CD8-positive, alpha-beta memory T cell (primary cell): Measurements from ENCODE around the gene ARHGAP42. TPM values are rescaled to one million over a fixed set of nuclear protein-coding genes. Genes with fewer than 3 reads are reported as not detected.

Source experiments
- CTCF ChIA-PET: fragments of 350-600 bp; sonication (Branson Sonifier 250); formaldehyde crosslinking; loops from one replicate; lab custom pipeline; 2021; ENCODE audit warnings: antibody characterized with exemption; lab: Charles Lee
- POLR2A ChIA-PET: fragments of 350-600 bp; sonication (Branson Sonifier 250); formaldehyde crosslinking; loops from one replicate; lab custom pipeline; 2021; ENCODE audit warnings: antibody characterized with exemption; lab: Charles Lee
- DNase-seq, 5 donors: peaks; one replicate each; pipeline versions ENCODE4 v3.0.0 to v3.0.0-alpha.2; 2020 to 2022; ENCODE audit warnings: mixed read lengths in 1 of 5
- H3K27ac ChIP-seq: one replicate; pipeline ENCODE4 v1.7.0; 2013; ENCODE audit warnings: low read depth, mild to moderate bottlenecking, low read length, moderate library complexity
- H3K27me3 ChIP-seq: 2 replicates; pipeline ENCODE4 v1.7.0; 2013; ENCODE audit warnings: low read length, mild to moderate bottlenecking; ENCODE audit not compliant: insufficient read depth, poor library complexity, severe bottlenecking
- H3K36me3 ChIP-seq: 2 replicates; pipeline ENCODE4 v1.7.0; 2013; ENCODE audit warnings: mild to moderate bottlenecking, low read length, moderate library complexity; ENCODE audit not compliant: insufficient read depth
- H3K4me1 ChIP-seq: 2 replicates; pipeline ENCODE4 v1.7.0; 2013; ENCODE audit warnings: mild to moderate bottlenecking, low read length, moderate library complexity; ENCODE audit not compliant: insufficient read depth
- H3K4me3 ChIP-seq: 2 replicates; pipeline ENCODE4 v1.7.0; 2013; ENCODE audit warnings: mild to moderate bottlenecking, low read length
- H3K9me3 ChIP-seq: 2 replicates; pipeline ENCODE4 v1.7.0; 2013; ENCODE audit warnings: mild to moderate bottlenecking, low read length
- H3K27ac Mint-ChIP-seq, 8 donors: one replicate each; pipeline ENCODE4 v1.8.0; 2020 to 2021; ENCODE audit warnings: mixed read lengths in 8 of 8, mild to moderate bottlenecking in 6 of 8, inconsistent platforms in 3 of 8, moderate library complexity in 3 of 8
- H3K27me3 Mint-ChIP-seq, 2 donors: one replicate each; pipeline ENCODE4 v1.8.0; 2020 to 2021; ENCODE audit warnings: mixed read lengths in 2 of 2, mild to moderate bottlenecking in 1 of 2, moderate library complexity in 1 of 2
- H3K36me3 Mint-ChIP-seq, 3 donors: one replicate each; pipeline ENCODE4 v1.8.0; 2020 to 2021; ENCODE audit warnings: mixed read lengths in 3 of 3, inconsistent platforms in 1 of 3, mild to moderate bottlenecking in 1 of 3
- H3K4me1 Mint-ChIP-seq, 3 donors: one replicate each; pipeline ENCODE4 v1.8.0; 2020 to 2021; ENCODE audit warnings: mixed read lengths in 3 of 3, inconsistent platforms in 1 of 3, mild to moderate bottlenecking in 1 of 3
- H3K4me3 Mint-ChIP-seq, 7 donors: one replicate each; pipeline ENCODE4 v1.8.0; 2020 to 2021; ENCODE audit warnings: mixed read lengths in 7 of 7, mild to moderate bottlenecking in 6 of 7, moderate library complexity in 4 of 7, inconsistent platforms in 2 of 7
- H3K9me3 Mint-ChIP-seq, 5 donors: one replicate each; pipeline ENCODE4 v1.8.0; 2020 to 2022; ENCODE audit warnings: mixed read lengths in 5 of 5, mild to moderate bottlenecking in 3 of 5, moderate library complexity in 2 of 5, inconsistent platforms in 1 of 5
- polyA plus RNA-seq: library from polyadenylated mRNA; unstranded; fragments of 300-500 nt; fragmentation: Illumina TruSeq; gene quantifications from one replicate; pipeline ENCODE4 v1.2.3, GENCODE V29; 2021
- total RNA-seq, 2 experiments: library from RNA; stranded (reverse); gene quantifications; one replicate each; pipeline ENCODE4 v1.2.3, GENCODE V29; 2021

The ARHGAP42 gene
- total and polyA plus RNA-seq, 3 experiments from 2014 or later, result 0.07 to 0.18 (median 0.09) TPM

DNA sequence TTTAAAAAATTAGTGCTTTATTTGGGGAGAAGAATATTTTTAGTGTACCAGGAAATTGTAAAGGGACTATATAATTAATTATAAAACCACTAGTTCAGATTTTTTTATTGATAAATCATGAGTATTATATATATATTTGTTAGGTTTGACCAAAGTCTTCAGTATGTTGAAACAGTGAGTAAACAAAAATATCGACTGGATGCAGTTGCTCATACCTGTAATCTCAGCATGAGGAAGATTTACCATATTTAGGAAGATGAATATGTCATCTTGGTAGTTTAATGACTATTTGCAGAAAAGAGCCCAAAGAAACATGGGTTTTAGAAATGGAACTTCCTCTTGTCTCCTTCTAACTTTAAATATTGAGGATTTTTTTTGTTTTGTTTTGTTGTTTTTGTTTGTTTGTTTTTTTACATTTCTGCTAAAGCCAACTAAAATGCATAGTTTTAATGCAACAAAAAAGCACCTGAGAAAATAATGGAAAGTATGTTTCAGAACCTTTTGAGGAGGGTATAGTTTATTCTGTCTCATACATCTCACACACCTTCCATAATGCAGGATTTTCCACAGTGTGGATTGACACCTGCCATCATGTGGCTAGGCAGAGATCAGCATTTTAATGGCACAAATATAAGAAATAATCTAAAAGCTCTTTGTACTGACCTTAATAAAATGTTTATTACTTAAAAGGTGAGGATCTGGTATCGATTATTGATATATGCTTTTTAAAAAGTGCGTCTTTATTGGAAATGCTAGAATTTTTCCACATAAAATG is 114.3 kb downstream of the ARHGAP42 start:
- Histone ChIP-seq H3K9me3 (no peaks in the 10 kb centered on the region), H3K4me3 (no peak overlapping the region), H3K4me1 (no peaks in the 10 kb centered on the region), H3K27ac (no peak overlapping the region), H3K36me3 (no peaks in the 10 kb centered on the region), H3K27me3 (no peaks in the 10 kb centered on the region)
- POLR2A ChIA-PET, result no interaction called here
- no peak for DNase-seq
- Mint-ChIP-seq H3K9me3 (peaks cover 0 to 9% (median 4%) of the 10 kb centered on the region in 5 donors), H3K36me3 (no peaks in the 10 kb centered on the region), H3K4me3 (no peak overlapping the region), H3K27me3 (no peaks in the 10 kb centered on the region), H3K27ac (no peak overlapping the region), H3K4me1 (no peaks in the 10 kb centered on the region)
- CTCF ChIA-PET, result no interaction called here

DNA sequence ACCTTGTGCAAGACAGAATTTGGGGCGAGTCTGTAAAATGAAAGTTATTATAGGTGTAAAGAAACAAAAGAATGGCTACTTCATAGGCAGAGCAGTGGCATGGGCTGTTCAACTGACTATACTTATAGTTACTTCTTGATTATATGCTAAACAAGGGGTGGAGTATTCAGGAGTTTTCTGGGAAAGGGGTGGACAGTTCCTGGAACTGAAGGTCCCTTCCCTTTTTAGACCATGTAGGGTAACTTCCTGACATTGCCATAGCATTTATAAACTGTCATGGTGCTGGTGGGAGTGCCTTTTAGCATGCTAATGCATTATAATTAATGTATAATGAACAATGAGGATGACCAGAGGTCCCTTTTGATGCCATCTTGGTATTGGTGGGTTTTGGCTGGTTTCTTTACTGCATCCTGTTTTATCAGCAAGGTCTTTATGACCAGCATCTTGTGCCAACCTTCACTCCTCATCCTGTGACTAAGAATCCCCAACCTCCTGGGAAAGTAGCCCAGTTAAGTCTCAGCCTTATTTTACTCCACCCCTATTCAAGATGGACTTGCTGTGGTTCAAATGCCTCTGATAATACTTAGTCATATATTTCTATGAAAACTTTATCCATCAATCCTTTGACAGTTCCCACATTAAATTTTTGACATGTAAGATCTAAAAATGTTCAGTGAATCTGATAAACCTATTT is 118.6 kb downstream of the ARHGAP42 start:
- H3K27ac ChIP-seq, result no peak overlapping the region
- no peak overlapping the region for H3K4me3 ChIP-seq
- H3K4me1 ChIP-seq, result no peaks in the 10 kb centered on the region
- Mint-ChIP-seq H3K4me1 (no peaks in the 10 kb centered on the region), H3K36me3 (no peaks in the 10 kb centered on the region), H3K4me3 (no peak overlapping the region), H3K27ac (no peak overlapping the region), H3K9me3 (peaks cover 0 to 9% (median 5%) of the 10 kb centered on the region in 5 donors), H3K27me3 (no peaks in the 10 kb centered on the region)
- H3K9me3 ChIP-seq, result no peaks in the 10 kb centered on the region
- ChIA-PET CTCF (no interaction called here), POLR2A (no interaction called here)
- DNase-seq, result no peak
- H3K27me3 ChIP-seq, result no peaks in the 10 kb centered on the region
- no peaks in the 10 kb centered on the region for H3K36me3 ChIP-seq

DNA sequence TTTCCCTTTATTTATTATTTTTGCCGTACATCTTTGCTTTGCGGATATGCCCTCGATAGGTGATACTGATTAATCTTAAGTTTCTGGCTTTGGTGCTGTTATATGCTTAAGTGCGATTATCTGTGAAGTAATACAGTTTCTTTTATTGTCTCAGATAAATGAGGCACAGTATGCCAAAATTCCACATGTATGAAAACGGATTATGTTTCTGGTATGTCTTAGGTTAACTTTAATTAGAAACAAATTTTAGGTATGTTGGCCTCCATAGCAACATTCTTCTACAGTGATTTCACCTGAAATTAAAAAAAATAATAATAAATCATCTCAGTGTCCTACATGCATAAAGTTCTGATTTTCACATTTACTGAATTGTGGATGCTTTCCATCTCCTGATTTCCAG is 119.2 kb downstream of the ARHGAP42 start:
- no peaks in the 10 kb centered on the region for H3K4me1 Mint-ChIP-seq
- H3K4me3 ChIP-seq, result no peak overlapping the region
- H3K4me3 Mint-ChIP-seq, result no peak overlapping the region
- H3K27me3 ChIP-seq, result no peaks in the 10 kb centered on the region
- POLR2A ChIA-PET, result no interaction called here
- H3K36me3 Mint-ChIP-seq, result no peaks in the 10 kb centered on the region
- no peak for DNase-seq
- CTCF ChIA-PET, result no interaction called here
- H3K9me3 Mint-ChIP-seq, result peaks cover 0 to 9% (median 5%) of the 10 kb centered on the region in 5 donors
- no peak overlapping the region for H3K27ac ChIP-seq
- no peaks in the 10 kb centered on the region for H3K36me3 ChIP-seq
- H3K27me3 Mint-ChIP-seq, result no peaks in the 10 kb centered on the region
- H3K27ac Mint-ChIP-seq, result no peak overlapping the region
- no peaks in the 10 kb centered on the region for H3K9me3 ChIP-seq
- H3K4me1 ChIP-seq, result no peaks in the 10 kb centered on the region

DNA sequence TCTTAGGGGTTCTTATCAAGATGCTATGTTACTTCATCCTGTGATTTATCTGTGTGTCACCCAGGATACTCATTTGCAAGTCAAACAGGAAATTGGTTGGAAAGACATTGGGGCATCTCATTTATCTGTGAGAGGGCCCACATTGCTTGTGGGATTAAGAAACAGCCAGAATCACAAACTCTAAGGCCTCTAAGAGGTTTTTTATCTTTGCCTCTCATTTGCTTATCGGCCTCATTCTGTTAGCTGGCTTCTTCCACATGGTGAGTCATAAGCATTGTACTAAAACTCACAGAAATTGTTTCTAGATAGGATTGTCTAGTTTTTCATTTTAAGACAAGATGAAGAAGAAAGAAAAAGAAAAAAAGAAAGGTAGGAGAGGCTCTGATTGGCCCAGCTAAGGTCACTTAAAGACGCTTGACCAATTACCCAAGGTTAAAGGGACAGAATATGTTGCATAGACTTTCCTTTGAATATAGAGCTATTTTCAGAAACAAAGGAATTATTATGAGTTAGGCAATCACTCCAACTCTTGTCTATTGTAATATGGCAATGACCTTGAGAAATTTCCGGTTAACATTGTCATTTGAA is 121.9 kb downstream of the ARHGAP42 start:
- ChIA-PET CTCF (no interaction called here), POLR2A (no interaction called here)
- Mint-ChIP-seq H3K27ac (no peak overlapping the region), H3K4me1 (no peaks in the 10 kb centered on the region), H3K4me3 (no peak overlapping the region), H3K27me3 (no peaks in the 10 kb centered on the region), H3K36me3 (no peaks in the 10 kb centered on the region), H3K9me3 (peaks cover 0 to 11% (median 4%) of the 10 kb centered on the region in 5 donors)
- no peak for DNase-seq
- H3K4me3 ChIP-seq, result no peak overlapping the region
- no peaks in the 10 kb centered on the region for H3K36me3 ChIP-seq
- H3K4me1 ChIP-seq, result no peaks in the 10 kb centered on the region
- no peaks in the 10 kb centered on the region for H3K27me3 ChIP-seq
- no peak overlapping the region for H3K27ac ChIP-seq
- no peaks in the 10 kb centered on the region for H3K9me3 ChIP-seq

DNA sequence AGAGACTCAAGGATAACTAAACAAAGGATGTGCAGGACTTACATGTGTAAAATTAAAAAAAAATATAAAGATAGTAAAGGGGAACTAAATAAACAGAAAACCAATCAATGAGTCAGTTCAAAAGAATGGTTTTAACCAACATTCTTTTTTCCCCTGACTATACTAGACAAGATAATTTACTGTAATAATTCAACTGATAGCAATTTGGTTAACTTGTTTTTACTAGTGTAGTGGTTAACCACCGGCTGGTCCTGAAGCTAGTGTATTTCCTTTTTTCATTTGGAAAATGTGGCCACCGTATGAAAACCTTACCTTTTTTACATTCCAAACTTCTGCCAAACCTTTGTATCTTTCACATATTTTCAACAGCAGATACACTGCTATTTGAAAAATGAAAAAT is 123.1 kb downstream of the ARHGAP42 start:
- no peaks in the 10 kb centered on the region for H3K27me3 ChIP-seq
- H3K9me3 ChIP-seq, result no peaks in the 10 kb centered on the region
- no peak overlapping the region for H3K4me3 ChIP-seq
- POLR2A ChIA-PET, result no interaction called here
- H3K4me1 ChIP-seq, result no peaks in the 10 kb centered on the region
- H3K36me3 ChIP-seq, result no peaks in the 10 kb centered on the region
- no peaks in the 10 kb centered on the region for H3K36me3 Mint-ChIP-seq
- H3K27me3 Mint-ChIP-seq, result no peaks in the 10 kb centered on the region
- H3K27ac Mint-ChIP-seq, result no peak overlapping the region
- H3K4me3 Mint-ChIP-seq, result no peak overlapping the region
- no peaks in the 10 kb centered on the region for H3K4me1 Mint-ChIP-seq
- no peak for DNase-seq
- CTCF ChIA-PET, result no interaction called here
- H3K9me3 Mint-ChIP-seq, result peaks cover 0 to 11% (median 6%) of the 10 kb centered on the region in 5 donors
- H3K27ac ChIP-seq, result no peak overlapping the region

DNA sequence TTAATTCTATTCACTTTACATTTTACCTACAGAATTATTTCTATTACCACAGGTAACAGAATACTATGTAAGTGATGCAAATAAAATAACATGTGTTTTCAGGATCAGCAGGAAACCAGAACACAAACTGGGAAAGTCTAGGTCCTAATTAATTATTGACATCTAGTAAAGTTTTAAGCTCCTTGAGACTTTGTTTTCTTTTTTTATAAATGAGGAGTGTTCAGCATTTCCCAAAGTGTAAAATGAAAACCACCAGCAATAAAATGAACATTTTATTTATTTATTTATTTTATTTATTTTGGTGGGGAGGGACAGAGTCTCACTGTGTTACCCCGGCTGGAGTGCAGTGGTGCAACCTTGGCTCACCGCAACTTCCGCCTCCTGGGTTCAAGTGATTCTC is 123.6 kb downstream of the ARHGAP42 start:
- H3K27me3 Mint-ChIP-seq, result no peaks in the 10 kb centered on the region
- no peak for DNase-seq
- no peaks in the 10 kb centered on the region for H3K36me3 Mint-ChIP-seq
- no peak overlapping the region for H3K4me3 ChIP-seq
- peaks cover 2 to 14% (median 4%) of the 10 kb centered on the region in 5 donors for H3K9me3 Mint-ChIP-seq
- H3K4me1 Mint-ChIP-seq, result no peaks in the 10 kb centered on the region
- no peaks in the 10 kb centered on the region for H3K9me3 ChIP-seq
- H3K27me3 ChIP-seq, result no peaks in the 10 kb centered on the region
- no peaks in the 10 kb centered on the region for H3K4me1 ChIP-seq
- ChIA-PET CTCF (no interaction called here), POLR2A (no interaction called here)
- no peak overlapping the region for H3K4me3 Mint-ChIP-seq
- H3K36me3 ChIP-seq, result no peaks in the 10 kb centered on the region
- no peak overlapping the region for H3K27ac Mint-ChIP-seq
- H3K27ac ChIP-seq, result no peak overlapping the region

DNA sequence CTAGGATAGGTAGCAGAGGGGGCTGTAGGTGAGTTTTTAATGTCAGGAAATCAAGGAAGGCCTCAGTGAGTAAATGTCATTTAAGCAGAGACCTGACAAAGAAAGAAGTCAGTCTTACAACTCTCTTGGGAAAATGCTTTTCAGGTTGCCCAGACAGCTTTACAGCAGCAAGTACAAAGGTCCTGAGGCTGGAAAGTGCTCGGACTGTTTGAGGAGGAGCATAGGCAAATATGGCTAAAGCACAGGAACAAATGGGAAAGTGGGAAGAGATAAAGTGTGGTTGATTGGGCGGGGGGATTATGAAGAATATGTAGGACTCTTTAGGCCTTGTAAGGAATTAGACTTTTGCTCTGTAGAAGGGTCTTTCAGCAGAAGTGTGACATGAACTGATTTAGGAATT is 125.4 kb downstream of the ARHGAP42 start:
- ChIA-PET POLR2A (no interaction called here), CTCF (no interaction called here)
- Mint-ChIP-seq H3K36me3 (no peaks in the 10 kb centered on the region), H3K9me3 (peaks cover 4 to 13% (median 8%) of the 10 kb centered on the region in 5 donors), H3K4me3 (no peak overlapping the region), H3K4me1 (no peaks in the 10 kb centered on the region), H3K27ac (no peak overlapping the region), H3K27me3 (no peaks in the 10 kb centered on the region)
- no peaks in the 10 kb centered on the region for H3K4me1 ChIP-seq
- no peaks in the 10 kb centered on the region for H3K9me3 ChIP-seq
- no peak for DNase-seq
- H3K27me3 ChIP-seq, result no peaks in the 10 kb centered on the region
- H3K4me3 ChIP-seq, result no peak overlapping the region
- no peak overlapping the region for H3K27ac ChIP-seq
- H3K36me3 ChIP-seq, result no peaks in the 10 kb centered on the region

DNA sequence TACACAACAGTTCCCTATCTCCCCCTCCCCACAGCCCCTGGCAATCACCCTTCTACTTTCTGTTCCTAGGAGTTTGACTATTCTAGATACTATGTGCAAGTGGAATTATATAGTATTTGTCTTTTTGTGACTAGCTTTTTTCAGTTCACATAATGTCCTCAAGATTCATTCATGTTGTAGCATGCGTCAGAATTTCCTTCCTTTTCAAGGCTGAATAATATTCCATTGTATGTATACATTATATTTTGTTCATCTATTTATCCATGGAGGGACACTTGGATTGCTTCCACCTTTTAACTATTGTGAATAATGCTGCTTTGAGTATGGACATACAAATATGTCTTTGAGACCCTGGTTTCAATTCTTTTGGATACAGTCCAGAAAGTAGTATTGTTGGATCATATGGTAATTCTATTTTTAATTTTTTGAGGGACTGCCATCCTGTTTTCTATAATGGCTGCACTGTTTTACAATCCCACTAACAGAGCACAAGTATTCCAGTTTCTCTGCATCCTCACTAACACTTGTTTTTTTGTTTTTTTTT is 128.8 kb downstream of the ARHGAP42 start:
- no peak overlapping the region for H3K4me3 Mint-ChIP-seq
- H3K27ac Mint-ChIP-seq, result no peak overlapping the region
- no peak for DNase-seq
- H3K27me3 Mint-ChIP-seq, result no peaks in the 10 kb centered on the region
- Histone ChIP-seq H3K27ac (no peak overlapping the region), H3K27me3 (no peaks in the 10 kb centered on the region), H3K4me3 (no peak overlapping the region), H3K4me1 (no peaks in the 10 kb centered on the region), H3K36me3 (no peaks in the 10 kb centered on the region), H3K9me3 (no peaks in the 10 kb centered on the region)
- H3K36me3 Mint-ChIP-seq, result no peaks in the 10 kb centered on the region
- no peaks in the 10 kb centered on the region for H3K4me1 Mint-ChIP-seq
- H3K9me3 Mint-ChIP-seq, result peaks cover 4 to 15% (median 10%) of the 10 kb centered on the region in 5 donors
- CTCF ChIA-PET, result no interaction called here
- POLR2A ChIA-PET, result no interaction called here
